ENCODE data around the gene PTPRN2. TPM values are rescaled to one million over a fixed set of nuclear protein-coding genes. Genes with fewer than 3 reads are reported as not detected.

PTPRN2 gene
- total RNA-seq, 1 experiment from 2014 or later = not detected

- intact Hi-C loops (cut with micrococcal nuclease; ENCODE audit: unreplicated experiment) = no loop called here
Measured at GRCh38 chr7:158471716-158472115, 115.9 kb downstream of the PTPRN2 start.

GRCh38 chr7:158470336-158470735 lies 117.3 kb downstream of the PTPRN2 start:
- intact Hi-C loops (cut with micrococcal nuclease; ENCODE audit: unreplicated experiment) = no loop called here
- TF ChIP-seq CTCF (conservative IDR thresholded peaks at IDR 0.05) = no peak
- TF ChIP-seq EZH2 (IDR thresholded peaks at IDR 0.05; ENCODE audit: low read depth) = no peak
- DNase-seq = no peak
- POLR2A ChIA-PET (ENCODE audit: unreplicated experiment) = no interaction called here
- H3K27ac ChIP-seq = no peak overlapping the region
- no peaks in the 10 kb centered on the region for H3K9me2 ChIP-seq (ENCODE audit: insufficient read depth)
- no peaks in the 10 kb centered on the region for H3K36me3 ChIP-seq (ENCODE audit: low read depth)
- H3F3A ChIP-seq (ENCODE audit: insufficient read depth, low read depth) = no peaks in the 10 kb centered on the region
- no peaks in the 10 kb centered on the region for H3K79me2 ChIP-seq (ENCODE audit: low read depth)
- H3K4me3 ChIP-seq = no peak overlapping the region
- H3K9me3 ChIP-seq (ENCODE audit: insufficient read depth, low read depth) = 0 out of 2 replicates have a peak, but pooled peaks cover 5% of the 10 kb centered on the region
- H3K27me3 ChIP-seq (ENCODE audit: insufficient read depth, low read depth) = peaks cover 97% of the 10 kb centered on the region
- H3K4me2 ChIP-seq = no peak overlapping the region
- no peaks in the 10 kb centered on the region for H3K4me1 ChIP-seq (replicated peaks; ENCODE audit: insufficient read depth)
- no peaks in the 10 kb centered on the region for H4K20me1 ChIP-seq (ENCODE audit: insufficient read depth)
- H2AFZ ChIP-seq = no peak overlapping the region
- BruUV-seq (replicated peaks) = no TSS peak
- CTCF ChIA-PET = no interaction called here

More at GRCh38 chr7:158471716-158472115, 115.9 kb downstream of the PTPRN2 start:
- no peaks in the 10 kb centered on the region for H3K4me1 ChIP-seq (replicated peaks; ENCODE audit: insufficient read depth)
- H3K9me2 ChIP-seq (ENCODE audit: insufficient read depth) = no peaks in the 10 kb centered on the region
- no peaks in the 10 kb centered on the region for H3K9me3 ChIP-seq (ENCODE audit: insufficient read depth, low read depth)
- no peak overlapping the region for H3K4me3 ChIP-seq
- ChIA-PET POLR2A (ENCODE audit: unreplicated experiment) (no interaction called here), CTCF (no interaction called here)
- TF ChIP-seq EZH2 (IDR thresholded peaks at IDR 0.05; ENCODE audit: low read depth) (0 out of 2 replicates have a peak, but pooled peaks have one; percentile 77), CTCF (conservative IDR thresholded peaks at IDR 0.05) (no peak)
- H2AFZ ChIP-seq = no peak overlapping the region
- H3K27me3 ChIP-seq (ENCODE audit: insufficient read depth, low read depth) = peaks cover 98% of the 10 kb centered on the region
- no peaks in the 10 kb centered on the region for H3K36me3 ChIP-seq (ENCODE audit: low read depth)
- no peak overlapping the region for H3K4me2 ChIP-seq
- H4K20me1 ChIP-seq (ENCODE audit: insufficient read depth) = no peaks in the 10 kb centered on the region
- H3F3A ChIP-seq (ENCODE audit: insufficient read depth, low read depth) = no peaks in the 10 kb centered on the region
- no TSS peak for BruUV-seq (replicated peaks)
- no peak for DNase-seq
- H3K79me2 ChIP-seq (ENCODE audit: low read depth) = no peaks in the 10 kb centered on the region
- H3K27ac ChIP-seq = no peak overlapping the region

GRCh38 chr7:158469396-158470051 lies 118.1 kb downstream of the PTPRN2 start:
- ChIA-PET CTCF (no interaction called here), POLR2A (ENCODE audit: unreplicated experiment) (no interaction called here)
- TF ChIP-seq EZH2 (IDR thresholded peaks at IDR 0.05; ENCODE audit: low read depth) (no peak), CTCF (conservative IDR thresholded peaks at IDR 0.05) (no peak)
- Histone ChIP-seq H3K27ac (no peak overlapping the region), H2AFZ (no peak overlapping the region), H3K79me2 (ENCODE audit: low read depth) (no peaks in the 10 kb centered on the region), H3F3A (ENCODE audit: insufficient read depth, low read depth) (no peaks in the 10 kb centered on the region), H3K27me3 (ENCODE audit: insufficient read depth, low read depth) (peaks cover 97% of the 10 kb centered on the region), H3K9me3 (ENCODE audit: insufficient read depth, low read depth) (0 out of 2 replicates have a peak, but pooled peaks cover 6% of the 10 kb centered on the region), H3K4me1 (replicated peaks; ENCODE audit: insufficient read depth) (no peaks in the 10 kb centered on the region), H3K9me2 (ENCODE audit: insufficient read depth) (no peaks in the 10 kb centered on the region), H3K4me2 (no peak overlapping the region), H3K36me3 (ENCODE audit: low read depth) (no peaks in the 10 kb centered on the region), H4K20me1 (ENCODE audit: insufficient read depth) (no peaks in the 10 kb centered on the region), H3K4me3 (no peak overlapping the region)
- intact Hi-C loops (cut with micrococcal nuclease; ENCODE audit: unreplicated experiment) = no loop called here
- no peak for DNase-seq
- no TSS peak for BruUV-seq (replicated peaks)

All from PC-9 (cell line).